Activated CD8-positive, alpha-beta T cell treated with anti-CD3 and anti-CD28 coated beads, Interleukin-2, amount 10 ng/mL, durations not matched to agents 7 days and 5 days (primary cell): ENCODE data around the gene SPSB4. TPM values are rescaled to one million over a fixed set of nuclear protein-coding genes. Genes with fewer than 3 reads are reported as not detected.
A peak's percentile ranks its signal among the peaks of the same experiment; 100 is the strongest.

Experiments
- ATAC-seq: fragments of 150-1000 bp; cut with Tn5 transposase; one replicate; pipeline ENCODE4 v1.10.0; 2021; ENCODE audit warnings: moderate library complexity
- CTCF ChIA-PET: fragments of 350-600 bp; sonication (Branson Sonifier 250); formaldehyde crosslinking; loops from one replicate; lab custom pipeline; 2021; ENCODE audit warnings: antibody characterized with exemption; lab: Charles Lee
- POLR2A ChIA-PET: fragments of 350-600 bp; sonication (Branson Sonifier 250); formaldehyde crosslinking; loops from one replicate; lab custom pipeline; 2021; ENCODE audit warnings: antibody characterized with exemption; lab: Charles Lee
- DNase-seq: peaks from one replicate; pipeline ENCODE4 v3.0.0-alpha.2; 2020
- H3K27ac Mint-ChIP-seq: one replicate; pipeline ENCODE4 v1.8.0; 2021; ENCODE audit warnings: mild to moderate bottlenecking, mixed read lengths
- H3K27me3 Mint-ChIP-seq: one replicate; pipeline ENCODE4 v1.8.0; 2021; ENCODE audit warnings: low read depth, mixed read lengths
- H3K36me3 Mint-ChIP-seq: one replicate; pipeline ENCODE4 v1.8.0; 2021; ENCODE audit warnings: low read depth, mixed read lengths
- H3K4me1 Mint-ChIP-seq: one replicate; pipeline ENCODE4 v1.8.0; 2021; ENCODE audit warnings: low read depth, mixed read lengths
- H3K4me3 Mint-ChIP-seq: one replicate; pipeline ENCODE4 v1.8.0; 2021; ENCODE audit warnings: mild to moderate bottlenecking, mixed read lengths
- H3K9me3 Mint-ChIP-seq: one replicate; pipeline ENCODE4 v1.8.0; 2022; ENCODE audit warnings: mixed read lengths; ENCODE audit not compliant: insufficient read depth
- total RNA-seq, 2 experiments: library from RNA; stranded (reverse); gene quantifications; one replicate each; pipeline ENCODE4 v1.2.3, GENCODE V29; 2021

SPSB4 gene
- total RNA-seq, 2 experiments from 2014 or later: not detected

GRCh38 chr3:141102372-141102771 is 51.2 kb downstream of the SPSB4 start:
- Mint-ChIP-seq H3K27ac (no peak overlapping the region), H3K36me3 (no peaks in the 10 kb centered on the region), H3K4me1 (no peaks in the 10 kb centered on the region), H3K9me3 (no peaks in the 10 kb centered on the region), H3K27me3 (peaks cover 5% of the 10 kb centered on the region), H3K4me3 (no peak overlapping the region)
- DNase-seq (no peak), ATAC-seq (no peak)
- ChIA-PET CTCF (interaction anchor here (0.6 to 4.4 kb wide), 4 partner anchors 64 to 925 kb away, joined by 3 to 36 read pairs (median 4); no protein-coding TSS in a partner anchor), POLR2A (no interaction called here)

DNA sequence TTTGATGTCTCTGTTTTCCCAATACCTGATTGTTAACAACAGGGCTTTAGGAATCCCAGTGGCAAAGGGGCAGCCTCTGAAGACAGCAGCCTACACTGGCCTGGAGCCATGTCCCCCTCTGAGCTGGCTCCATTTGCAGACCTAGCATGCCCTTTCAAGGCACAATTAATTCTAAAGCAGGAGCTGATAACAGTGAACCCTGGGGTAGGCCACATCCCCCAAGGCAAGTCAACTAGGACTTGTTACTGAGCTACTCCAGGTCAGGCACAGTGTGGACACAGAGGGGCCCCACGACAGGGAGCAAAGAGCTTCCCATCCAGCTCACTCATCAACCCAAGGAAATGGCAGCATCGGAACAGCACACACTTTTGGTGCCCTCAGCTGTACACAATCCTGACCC is 51.9 kb downstream of the SPSB4 start:
- H3K4me3 Mint-ChIP-seq: no peak overlapping the region
- no peaks in the 10 kb centered on the region for H3K9me3 Mint-ChIP-seq
- POLR2A ChIA-PET: interaction anchor here (0.7 kb wide), 1 partner anchor 561 kb away, joined by 3 read pairs; no protein-coding TSS in a partner anchor
- H3K27me3 Mint-ChIP-seq: peaks cover 5% of the 10 kb centered on the region
- ATAC-seq (no peak), DNase-seq (no peak)
- H3K27ac Mint-ChIP-seq: no peak overlapping the region
- CTCF ChIA-PET: interaction anchor here (1.1 to 4.4 kb wide), 4 partner anchors 65 to 103 kb away, joined by 3 to 36 read pairs (median 7); no protein-coding TSS in a partner anchor
- H3K36me3 Mint-ChIP-seq: no peaks in the 10 kb centered on the region
- H3K4me1 Mint-ChIP-seq: no peaks in the 10 kb centered on the region

DNA sequence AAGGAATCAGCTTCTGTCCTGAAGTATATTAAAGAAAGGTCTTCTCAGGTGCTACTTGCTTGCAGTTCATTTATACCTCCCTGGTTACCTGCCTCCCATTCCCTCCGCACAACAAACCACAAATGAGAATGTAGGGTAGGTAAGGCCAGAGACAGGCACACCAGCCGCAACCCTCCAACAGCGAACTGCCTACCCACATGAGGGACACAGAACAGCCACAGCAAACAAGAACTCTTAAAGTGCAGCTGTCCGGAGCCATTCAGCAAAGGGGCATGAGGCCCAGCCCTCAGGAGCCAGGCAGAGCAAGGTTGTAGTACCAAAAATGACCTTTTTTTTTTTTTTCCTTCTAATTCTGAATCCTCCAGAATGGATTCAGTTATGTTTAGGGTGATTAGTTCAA is 52.4 kb downstream of the SPSB4 start:
- CTCF ChIA-PET: interaction anchor here (1.1 to 4.4 kb wide), 4 partner anchors 65 to 103 kb away, joined by 3 to 36 read pairs (median 7); no protein-coding TSS in a partner anchor
- DNase-seq (no peak), ATAC-seq (no peak)
- Mint-ChIP-seq H3K9me3 (no peaks in the 10 kb centered on the region), H3K36me3 (no peaks in the 10 kb centered on the region), H3K4me3 (no peak overlapping the region), H3K27me3 (peaks cover 5% of the 10 kb centered on the region), H3K27ac (no peak overlapping the region), H3K4me1 (no peaks in the 10 kb centered on the region)
- POLR2A ChIA-PET: interaction anchor here (0.7 kb wide), 1 partner anchor 562 kb away, joined by 3 read pairs; no protein-coding TSS in a partner anchor

DNA sequence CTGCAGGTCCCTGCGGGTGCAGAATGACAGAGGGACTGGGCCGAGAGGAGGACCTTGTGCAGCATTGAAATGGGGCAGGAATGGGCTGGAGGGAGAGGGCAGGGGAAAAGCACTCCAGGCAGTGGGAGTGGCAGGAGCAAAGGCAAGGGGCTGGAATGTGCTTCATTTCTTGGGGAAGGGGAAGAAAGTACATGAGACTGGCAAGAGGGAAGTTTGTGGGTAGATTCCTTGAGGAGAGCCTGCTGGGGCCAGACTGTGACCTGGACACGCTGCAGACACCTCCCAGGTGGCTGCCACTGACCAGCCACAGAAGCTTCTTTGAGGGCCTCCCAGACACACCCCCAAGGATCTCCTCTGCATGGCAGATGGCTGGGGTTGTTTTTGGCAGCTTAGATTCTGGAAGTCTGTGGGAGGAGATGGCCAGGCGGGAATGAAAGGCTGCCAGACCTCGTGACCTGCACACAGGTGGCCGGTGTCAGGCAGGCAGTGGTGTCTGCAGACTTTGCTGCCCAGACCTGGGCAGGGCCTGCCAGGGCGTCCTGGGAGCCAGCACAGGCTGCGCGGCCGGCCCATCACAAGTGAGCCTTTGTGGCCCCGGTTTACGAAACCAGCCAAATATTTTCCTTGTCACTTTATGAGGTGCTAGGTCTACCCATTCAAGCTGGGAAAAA is 53.1 kb downstream of the SPSB4 start:
- H3K27me3 Mint-ChIP-seq: peaks cover 5% of the 10 kb centered on the region
- DNase-seq (no peak), ATAC-seq (no peak)
- no peaks in the 10 kb centered on the region for H3K4me1 Mint-ChIP-seq
- H3K9me3 Mint-ChIP-seq: no peaks in the 10 kb centered on the region
- CTCF ChIA-PET: interaction anchor here (0.8 to 4.4 kb wide), 5 partner anchors 11 to 106 kb away, joined by 3 to 36 read pairs (median 4); no protein-coding TSS in a partner anchor
- POLR2A ChIA-PET: no interaction called here
- H3K27ac Mint-ChIP-seq: no peak overlapping the region
- H3K4me3 Mint-ChIP-seq: no peak overlapping the region
- H3K36me3 Mint-ChIP-seq: no peaks in the 10 kb centered on the region

DNA sequence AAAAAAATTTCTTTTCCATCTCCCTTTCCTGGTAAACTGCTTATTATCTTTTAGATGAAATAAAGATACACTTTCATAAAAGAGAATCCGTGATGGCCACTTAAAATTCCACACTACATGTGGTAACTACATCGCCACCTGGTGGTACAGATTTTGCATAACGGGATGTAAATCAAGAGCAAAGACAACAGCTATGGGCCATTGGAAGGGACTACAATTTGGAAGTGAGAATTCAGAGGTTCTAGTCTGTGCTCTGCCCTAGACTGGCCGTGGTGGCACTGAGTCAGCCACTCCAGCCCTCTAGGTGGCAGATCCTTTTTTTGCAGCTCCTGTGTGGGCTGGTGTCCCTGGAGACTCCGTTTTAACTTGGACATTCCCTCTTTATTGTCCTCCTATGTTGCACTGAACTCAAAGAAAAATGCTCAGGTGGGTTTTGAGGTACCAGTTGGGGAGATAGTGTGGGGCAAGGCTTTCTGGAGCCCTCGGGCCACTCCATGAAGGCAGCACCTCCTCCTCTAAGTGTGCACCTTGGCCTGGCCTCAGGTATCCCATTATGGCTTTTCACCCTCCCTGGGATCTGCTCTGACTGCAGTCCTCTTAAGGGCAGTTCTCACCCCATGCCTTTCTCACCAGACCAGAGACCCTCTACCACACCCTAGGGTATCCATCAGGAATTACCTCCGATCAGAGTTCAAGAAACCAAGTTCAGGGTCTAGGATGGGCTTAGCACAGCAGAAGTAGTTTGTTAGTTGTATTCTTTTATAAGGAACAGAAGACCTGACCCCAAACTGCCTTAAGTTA is 54.9 kb downstream of the SPSB4 start:
- ChIA-PET CTCF (interaction anchor here (0.7 to 4.4 kb wide), 16 partner anchors 9 to 208 kb away, joined by 3 to 45 read pairs (median 4); no protein-coding TSS in a partner anchor), POLR2A (no interaction called here)
- H3K9me3 Mint-ChIP-seq: no peaks in the 10 kb centered on the region

DNA sequence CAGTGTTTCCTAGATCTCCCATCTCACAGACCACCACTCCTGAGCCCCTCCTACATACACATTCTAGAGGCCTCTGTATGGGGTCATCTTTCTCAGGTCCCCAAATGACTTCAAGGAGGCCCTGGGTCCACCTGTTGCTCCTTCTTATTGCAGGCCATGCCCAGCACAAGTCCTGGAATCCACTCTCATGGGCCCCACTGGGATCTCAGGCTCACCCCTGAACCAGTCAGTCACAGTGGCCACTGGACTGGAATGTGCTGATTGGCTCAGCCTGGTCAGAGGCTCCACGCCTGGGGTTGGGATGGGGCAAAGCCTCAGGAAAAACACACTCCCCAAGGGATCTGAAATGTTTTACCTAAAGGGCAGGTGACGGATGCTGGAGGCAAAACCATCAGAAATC is 55.7 kb downstream of the SPSB4 start:
- Mint-ChIP-seq H3K9me3 (no peaks in the 10 kb centered on the region), H3K27ac (no peak overlapping the region), H3K36me3 (no peaks in the 10 kb centered on the region), H3K27me3 (peaks cover 3% of the 10 kb centered on the region), H3K4me3 (no peak overlapping the region), H3K4me1 (no peaks in the 10 kb centered on the region)
- POLR2A ChIA-PET: no interaction called here
- CTCF ChIA-PET: interaction anchor here (2.1 kb wide), 1 partner anchor 107 kb away, joined by 45 read pairs; no protein-coding TSS in a partner anchor
- DNase-seq (no peak), ATAC-seq (no peak)

More for the DNA sequence above, 54.9 kb downstream of the SPSB4 start:
- H3K27me3 Mint-ChIP-seq: peaks cover 3% of the 10 kb centered on the region
- no peaks in the 10 kb centered on the region for H3K36me3 Mint-ChIP-seq
- H3K4me3 Mint-ChIP-seq: no peak overlapping the region
- DNase-seq (peak; percentile 80), ATAC-seq (peak; percentile 61)
- no peaks in the 10 kb centered on the region for H3K4me1 Mint-ChIP-seq
- no peak overlapping the region for H3K27ac Mint-ChIP-seq

GRCh38 chr3:141108039-141108438 is 56.9 kb downstream of the SPSB4 start:
- no peaks in the 10 kb centered on the region for H3K27me3 Mint-ChIP-seq
- POLR2A ChIA-PET: no interaction called here
- no peak overlapping the region for H3K4me3 Mint-ChIP-seq
- CTCF ChIA-PET: no interaction called here
- ATAC-seq (no peak), DNase-seq (no peak)
- H3K27ac Mint-ChIP-seq: no peak overlapping the region
- H3K36me3 Mint-ChIP-seq: no peaks in the 10 kb centered on the region
- no peaks in the 10 kb centered on the region for H3K4me1 Mint-ChIP-seq
- no peaks in the 10 kb centered on the region for H3K9me3 Mint-ChIP-seq

DNA sequence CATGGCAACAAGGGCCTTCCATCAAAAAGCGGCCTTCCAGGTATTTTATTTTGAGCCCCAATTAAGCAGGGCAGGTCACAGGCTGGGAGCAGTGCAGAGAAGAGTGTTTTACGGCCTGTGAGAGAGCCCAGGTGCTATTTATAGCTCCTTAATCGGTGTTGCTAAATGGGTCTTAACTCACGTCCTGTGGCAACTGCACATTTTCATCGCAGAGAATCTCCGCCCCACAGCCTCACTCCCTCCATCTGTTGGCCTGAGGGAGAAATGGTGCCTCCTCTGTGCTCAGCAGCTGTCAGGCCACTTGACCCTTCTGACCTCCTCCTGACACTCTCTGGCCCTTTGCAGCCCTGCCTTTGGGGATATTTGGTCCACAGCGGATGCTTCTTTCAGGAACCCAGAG is 58.6 kb downstream of the SPSB4 start:
- DNase-seq: no peak
- Mint-ChIP-seq H3K27ac (no peak overlapping the region), H3K4me3 (no peak overlapping the region), H3K9me3 (no peaks in the 10 kb centered on the region), H3K27me3 (no peaks in the 10 kb centered on the region), H3K4me1 (no peaks in the 10 kb centered on the region), H3K36me3 (no peaks in the 10 kb centered on the region)
- CTCF ChIA-PET: interaction anchor here (0.9 to 1.6 kb wide), 3 partner anchors 99 to 110 kb away, joined by 3 to 5 read pairs (median 4); no protein-coding TSS in a partner anchor
- POLR2A ChIA-PET: no interaction called here
- ATAC-seq: no peak

DNA sequence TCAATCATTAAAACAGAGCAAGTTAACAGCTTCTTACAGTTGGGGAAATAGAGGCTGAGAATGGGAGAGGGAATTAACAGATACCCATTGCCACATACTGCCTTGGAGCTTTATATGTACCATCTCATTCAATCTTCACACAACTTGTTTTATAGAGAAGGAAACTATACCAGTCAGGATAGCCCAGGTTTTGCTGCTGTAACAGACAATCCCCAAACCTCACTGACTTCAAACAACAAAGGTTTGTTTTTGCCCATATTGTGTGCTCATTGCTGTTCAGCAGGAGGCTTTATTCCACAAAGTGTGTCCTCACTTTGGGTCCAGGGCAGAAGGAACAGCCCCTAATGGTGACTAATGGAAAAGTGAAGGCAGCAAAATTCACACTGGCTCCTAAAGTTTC is 59.2 kb downstream of the SPSB4 start:
- no peak for ATAC-seq
- no peaks in the 10 kb centered on the region for H3K27me3 Mint-ChIP-seq
- POLR2A ChIA-PET: no interaction called here

GRCh38 chr3:141111364-141112155 is 60.4 kb downstream of the SPSB4 start:
- H3K27ac Mint-ChIP-seq: no peak overlapping the region
- ChIA-PET POLR2A (no interaction called here), CTCF (no interaction called here)
- no peaks in the 10 kb centered on the region for H3K4me1 Mint-ChIP-seq
- H3K4me3 Mint-ChIP-seq: no peak overlapping the region
- DNase-seq (no peak), ATAC-seq (no peak)
- H3K27me3 Mint-ChIP-seq: no peaks in the 10 kb centered on the region
- no peaks in the 10 kb centered on the region for H3K9me3 Mint-ChIP-seq
- H3K36me3 Mint-ChIP-seq: no peaks in the 10 kb centered on the region

More for the DNA sequence above, 59.2 kb downstream of the SPSB4 start:
- Mint-ChIP-seq H3K4me3 (no peak overlapping the region), H3K27ac (no peak overlapping the region), H3K36me3 (no peaks in the 10 kb centered on the region), H3K4me1 (no peaks in the 10 kb centered on the region), H3K9me3 (no peaks in the 10 kb centered on the region)
- no peak for DNase-seq
- CTCF ChIA-PET: interaction anchor here (1.2 to 1.6 kb wide), 2 partner anchors 99 to 110 kb away, joined by 4 to 5 read pairs; no protein-coding TSS in a partner anchor

DNA sequence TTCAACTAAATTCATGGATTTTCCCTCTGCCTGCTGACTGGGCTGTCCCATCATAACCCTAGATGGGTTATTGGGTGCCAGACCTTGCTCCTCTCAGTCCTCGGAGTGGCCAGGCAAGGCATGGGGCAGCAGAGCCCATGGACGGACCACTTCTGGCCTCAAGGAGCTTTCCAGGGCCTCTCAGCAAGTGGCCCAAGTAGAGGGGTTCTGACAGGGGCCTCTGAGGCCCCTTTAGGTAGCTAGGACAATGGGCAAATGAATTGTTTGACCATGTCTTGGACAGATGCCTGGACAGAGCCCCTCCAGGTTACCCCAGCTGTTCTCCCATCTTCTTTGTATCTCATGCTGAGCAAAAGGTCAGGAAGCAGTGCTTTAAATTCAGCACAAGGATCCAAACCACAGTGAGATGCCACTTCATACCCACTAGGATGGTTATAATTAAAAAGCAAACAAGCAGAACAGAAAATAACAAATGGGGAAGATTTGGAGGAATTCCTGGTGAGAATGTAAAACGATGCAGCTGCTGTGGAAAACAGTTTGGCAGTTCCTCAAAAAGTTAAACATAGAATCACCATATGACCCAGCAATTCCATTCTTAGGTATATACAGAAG is 61.6 kb downstream of the SPSB4 start:
- ChIA-PET POLR2A (no interaction called here), CTCF (no interaction called here)
- Mint-ChIP-seq H3K36me3 (no peaks in the 10 kb centered on the region), H3K4me1 (no peaks in the 10 kb centered on the region), H3K9me3 (no peaks in the 10 kb centered on the region), H3K4me3 (no peak overlapping the region), H3K27me3 (no peaks in the 10 kb centered on the region), H3K27ac (no peak overlapping the region)
- DNase-seq (no peak), ATAC-seq (no peak)
